Skeletal muscle tissue (tissue), 4 donors: Measurements from ENCODE around the gene LRRC17. TPM values are rescaled to one million over a fixed set of nuclear protein-coding genes. Genes with fewer than 3 reads are reported as not detected.

Experiments
- H3K27ac ChIP-seq: one replicate; pipeline ENCODE4 v1.7.0; 2013; ENCODE audit warnings: mild to moderate bottlenecking, low read depth, low read length, inconsistent platforms
- H3K27me3 ChIP-seq, 3 donors: one replicate each; pipeline ENCODE4 v1.7.0; 2013; ENCODE audit warnings: low read length in 3 of 3; ENCODE audit not compliant: control insufficient read depth in 3 of 3, insufficient read depth in 3 of 3
- H3K36me3 ChIP-seq, 3 donors: one replicate each; pipeline ENCODE4 v1.7.0; 2013; ENCODE audit warnings: low read length in 3 of 3; ENCODE audit not compliant: control insufficient read depth in 3 of 3, insufficient read depth in 3 of 3
- H3K4me1 ChIP-seq, 3 donors: one replicate each; pipeline ENCODE4 v1.7.0; 2013; ENCODE audit warnings: low read length in 3 of 3, mild to moderate bottlenecking in 3 of 3; ENCODE audit not compliant: control insufficient read depth in 3 of 3, insufficient read depth in 3 of 3
- H3K4me3 ChIP-seq, 3 donors: one replicate each; pipeline ENCODE4 v1.7.0; 2013; ENCODE audit warnings: low read length in 3 of 3
- H3K9ac ChIP-seq, 3 donors: one replicate each; pipeline ENCODE4 v1.7.0; 2013; ENCODE audit warnings: low read length in 3 of 3, mild to moderate bottlenecking in 3 of 3, moderate library complexity in 2 of 3, low read depth in 1 of 3
- H3K9me3 ChIP-seq, 3 donors: one replicate each; pipeline ENCODE4 v1.7.0; 2013; ENCODE audit warnings: low read length in 3 of 3; ENCODE audit not compliant: control insufficient read depth in 3 of 3
- total RNA-seq: library from RNA; depleted of rRNA; stranded (reverse); fragments of >200 nt; gene quantifications from one replicate; pipeline ENCODE4 v1.2.3, GENCODE V29; 2014
- donor health status: Osteomylitis.

The LRRC17 gene
- total RNA-seq, 1 donor from 2014 or later, result 28.2 TPM

GRCh38 chr7:102917436-102918353 is 4.9 kb downstream of the LRRC17 start:
- Histone ChIP-seq H3K27me3 (no peaks in the 10 kb centered on the region), H3K4me1 (peaks cover 5 to 10% (median 5%) of the 10 kb centered on the region in 3 donors), H3K4me3 (peak overlapping the region in 1 of 3 donors; percentile 31), H3K9me3 (no peaks in the 10 kb centered on the region), H3K9ac (no peak overlapping the region), H3K36me3 (no peaks in the 10 kb centered on the region), H3K27ac (no peak overlapping the region)

GRCh38 chr7:102918845-102919244 is 6.0 kb downstream of the LRRC17 start:
- no peak overlapping the region for H3K27ac ChIP-seq
- H3K9ac ChIP-seq, result no peak overlapping the region
- H3K36me3 ChIP-seq, result no peaks in the 10 kb centered on the region
- no peaks in the 10 kb centered on the region for H3K27me3 ChIP-seq
- peaks cover 5 to 6% (median 5%) of the 10 kb centered on the region in 3 donors for H3K4me1 ChIP-seq
- no peaks in the 10 kb centered on the region for H3K9me3 ChIP-seq
- no peak overlapping the region for H3K4me3 ChIP-seq

DNA sequence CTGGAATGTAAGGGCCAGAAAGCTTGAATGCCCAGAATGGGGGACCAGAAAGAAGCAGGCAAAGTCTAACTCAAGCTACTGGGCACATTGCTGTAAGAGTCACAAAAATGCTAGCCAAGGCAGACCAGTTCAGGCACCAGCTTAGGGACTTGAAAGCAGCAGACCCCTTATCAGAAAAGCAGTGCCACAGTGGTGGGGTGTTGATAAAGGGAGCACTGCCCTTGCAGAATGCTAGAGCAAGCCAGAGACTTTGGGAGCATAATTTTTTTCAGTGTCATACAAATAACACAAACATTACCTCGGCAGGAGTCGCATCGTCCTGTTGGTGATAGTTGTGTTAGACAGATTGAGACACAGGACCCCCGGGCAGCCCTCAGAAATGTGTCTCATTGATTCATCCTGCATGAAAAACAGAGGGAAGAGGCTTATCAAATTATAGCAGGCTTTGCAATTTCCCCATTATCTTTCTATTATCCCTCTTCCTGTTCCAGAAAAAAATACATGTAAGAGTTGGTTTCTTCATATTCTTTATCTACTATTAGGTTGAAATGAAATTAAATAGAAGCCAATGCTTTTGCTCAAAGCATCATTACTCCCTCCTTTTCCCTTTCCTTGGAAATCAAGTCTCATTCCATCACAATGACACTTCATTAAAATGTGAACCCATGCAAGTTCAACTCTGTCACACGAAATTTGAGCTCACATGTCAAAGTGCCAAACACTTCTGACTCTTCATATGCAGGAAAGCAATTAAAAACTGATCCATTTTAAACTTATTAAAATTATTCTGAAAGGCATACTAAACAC is 13.4 kb downstream of the LRRC17 start:
- H3K4me3 ChIP-seq, result no peak overlapping the region
- no peaks in the 10 kb centered on the region for H3K27me3 ChIP-seq
- no peaks in the 10 kb centered on the region for H3K9me3 ChIP-seq
- H3K36me3 ChIP-seq, result no peaks in the 10 kb centered on the region
- H3K4me1 ChIP-seq, result no peaks in the 10 kb centered on the region
- no peak overlapping the region for H3K27ac ChIP-seq
- H3K9ac ChIP-seq, result no peak overlapping the region

- no peaks in the 10 kb centered on the region for H3K36me3 ChIP-seq
- no peaks in the 10 kb centered on the region for H3K4me1 ChIP-seq
- H3K4me3 ChIP-seq, result no peak overlapping the region
- H3K27me3 ChIP-seq, result no peaks in the 10 kb centered on the region
- no peak overlapping the region for H3K27ac ChIP-seq
- no peaks in the 10 kb centered on the region for H3K9me3 ChIP-seq
- no peak overlapping the region for H3K9ac ChIP-seq
Observed at GRCh38 chr7:102926783-102927140, 14.0 kb downstream of the LRRC17 start.

DNA sequence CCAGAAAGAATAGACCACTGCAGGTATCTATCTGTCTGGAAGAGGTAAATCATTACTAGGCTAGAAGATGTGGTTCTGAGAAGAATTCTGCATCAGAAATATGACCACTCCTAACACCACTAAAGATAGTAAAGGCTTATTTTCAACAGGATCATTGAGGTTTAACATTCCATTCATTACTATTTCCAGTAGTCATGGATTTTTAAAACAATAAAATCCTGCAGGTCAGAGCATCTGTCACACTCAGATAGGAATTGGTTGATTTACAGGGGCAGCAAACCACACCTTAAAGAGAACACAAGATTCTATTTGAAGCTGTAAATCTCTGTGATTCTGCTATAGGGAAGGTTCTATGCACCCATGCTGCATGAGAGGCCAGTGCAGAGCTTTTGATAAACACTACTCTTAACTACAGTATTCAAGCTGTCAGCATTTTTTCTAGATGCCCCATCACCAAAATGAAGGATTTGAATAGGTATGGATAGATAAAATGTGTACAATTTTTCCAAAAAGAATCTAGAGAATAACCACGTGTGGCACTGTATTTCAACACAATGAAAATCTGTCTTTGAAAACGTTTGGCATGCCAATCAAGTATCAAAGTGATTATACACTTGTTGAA is 14.6 kb downstream of the LRRC17 start:
- Histone ChIP-seq H3K9me3 (no peaks in the 10 kb centered on the region), H3K36me3 (no peaks in the 10 kb centered on the region), H3K9ac (no peak overlapping the region), H3K27ac (no peak overlapping the region), H3K4me1 (no peaks in the 10 kb centered on the region), H3K27me3 (no peaks in the 10 kb centered on the region), H3K4me3 (no peak overlapping the region)

- Histone ChIP-seq H3K9me3 (no peaks in the 10 kb centered on the region), H3K9ac (no peak overlapping the region), H3K36me3 (no peaks in the 10 kb centered on the region), H3K4me1 (peaks cover 0 to 13% (median 0%) of the 10 kb centered on the region in 3 donors), H3K4me3 (no peak overlapping the region), H3K27me3 (no peaks in the 10 kb centered on the region), H3K27ac (no peak overlapping the region)
Observed at GRCh38 chr7:102931757-102932156, 19.0 kb downstream of the LRRC17 start.

DNA sequence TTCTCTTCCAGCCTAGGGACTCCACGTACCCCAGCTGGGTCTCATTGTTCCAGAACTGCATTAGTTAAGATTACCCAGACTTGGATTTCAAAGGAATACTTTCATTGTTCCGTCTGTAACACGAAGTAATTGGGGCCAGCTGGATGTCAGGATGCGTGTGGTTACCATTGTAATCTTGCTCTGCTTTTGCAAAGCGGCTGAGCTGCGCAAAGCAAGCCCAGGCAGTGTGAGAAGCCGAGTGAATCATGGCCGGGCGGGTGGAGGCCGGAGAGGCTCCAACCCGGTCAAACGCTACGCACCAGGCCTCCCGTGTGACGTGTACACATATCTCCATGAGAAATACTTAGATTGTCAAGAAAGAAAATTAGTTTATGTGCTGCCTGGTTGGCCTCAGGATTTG is 21.0 kb downstream of the LRRC17 start:
- peak overlapping the region in 1 of 3 donors; percentile 7 for H3K9ac ChIP-seq
- peak overlapping the region in 1 of 3 donors; percentile 14 for H3K4me3 ChIP-seq
- no peak overlapping the region for H3K27ac ChIP-seq

DNA sequence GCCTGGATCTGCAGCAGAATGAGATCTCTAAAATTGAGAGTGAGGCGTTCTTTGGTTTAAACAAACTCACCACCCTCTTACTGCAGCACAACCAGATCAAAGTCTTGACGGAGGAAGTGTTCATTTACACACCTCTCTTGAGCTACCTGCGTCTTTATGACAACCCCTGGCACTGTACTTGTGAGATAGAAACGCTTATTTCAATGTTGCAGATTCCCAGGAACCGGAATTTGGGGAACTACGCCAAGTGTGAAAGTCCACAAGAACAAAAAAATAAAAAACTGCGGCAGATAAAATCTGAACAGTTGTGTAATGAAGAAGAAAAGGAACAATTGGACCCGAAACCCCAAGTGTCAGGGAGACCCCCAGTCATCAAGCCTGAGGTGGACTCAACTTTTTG is 21.4 kb downstream of the LRRC17 start:
- H3K9ac ChIP-seq, result peak overlapping the region in 1 of 3 donors; percentile 7
- no peaks in the 10 kb centered on the region for H3K27me3 ChIP-seq
- H3K27ac ChIP-seq, result no peak overlapping the region
- H3K36me3 ChIP-seq, result no peaks in the 10 kb centered on the region
- no peaks in the 10 kb centered on the region for H3K9me3 ChIP-seq
- H3K4me3 ChIP-seq, result peak overlapping the region in 1 of 3 donors; percentile 14
- H3K4me1 ChIP-seq, result peaks cover 0 to 13% (median 4%) of the 10 kb centered on the region in 3 donors

More for the DNA sequence above, 21.0 kb downstream of the LRRC17 start:
- H3K9me3 ChIP-seq, result no peaks in the 10 kb centered on the region
- peaks cover 0 to 13% (median 1%) of the 10 kb centered on the region in 3 donors for H3K4me1 ChIP-seq
- no peaks in the 10 kb centered on the region for H3K36me3 ChIP-seq
- no peaks in the 10 kb centered on the region for H3K27me3 ChIP-seq

DNA sequence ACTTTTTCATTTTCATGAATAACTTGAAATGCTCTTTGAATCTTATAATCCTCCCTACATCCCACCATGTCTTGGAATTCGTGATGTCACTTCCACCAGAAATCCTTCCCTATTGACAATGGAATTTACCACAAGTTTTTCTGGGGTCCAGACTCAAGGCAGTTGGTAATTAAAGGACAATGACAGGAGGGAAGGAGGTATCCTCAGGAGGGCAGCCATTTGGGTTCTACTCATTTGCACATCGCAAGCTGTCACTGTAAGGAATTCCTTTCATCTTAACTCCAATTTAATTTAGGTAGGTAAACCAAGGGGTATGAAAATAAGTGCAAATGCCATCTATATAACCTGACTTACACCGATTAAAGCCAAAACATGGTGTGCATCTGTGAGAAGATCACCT is 21.9 kb downstream of the LRRC17 start:
- Histone ChIP-seq H3K9ac (no peak overlapping the region), H3K36me3 (no peaks in the 10 kb centered on the region), H3K27ac (no peak overlapping the region), H3K4me3 (peak overlapping the region in 1 of 3 donors; percentile 23), H3K9me3 (no peaks in the 10 kb centered on the region), H3K4me1 (peaks cover 0 to 13% (median 4%) of the 10 kb centered on the region in 3 donors), H3K27me3 (no peaks in the 10 kb centered on the region)
